22Rv1 (cell line): ENCODE results near the gene HERPUD2.
"Not testable (repeated sequence)": the region's sequence is repeated elsewhere in the genome, so short reads cannot be mapped to it uniquely, and the experiment has no call there.

Source experiments
- ZFX ChIP-seq: fragments of 450-650 bp; IDR thresholded peaks from 2 replicates; pipeline ENCODE4 v1.6.1; 2017; ENCODE audit warnings: antibody characterized with exemption, borderline replicate concordance
- TF ChIP-seq, protein P1 (sequence below): fragments of 450-650 bp; IDR thresholded peaks from 2 replicates; pipeline ENCODE4 v1.5.1; 2017; ENCODE audit warnings: mild to moderate bottlenecking

DNA sequence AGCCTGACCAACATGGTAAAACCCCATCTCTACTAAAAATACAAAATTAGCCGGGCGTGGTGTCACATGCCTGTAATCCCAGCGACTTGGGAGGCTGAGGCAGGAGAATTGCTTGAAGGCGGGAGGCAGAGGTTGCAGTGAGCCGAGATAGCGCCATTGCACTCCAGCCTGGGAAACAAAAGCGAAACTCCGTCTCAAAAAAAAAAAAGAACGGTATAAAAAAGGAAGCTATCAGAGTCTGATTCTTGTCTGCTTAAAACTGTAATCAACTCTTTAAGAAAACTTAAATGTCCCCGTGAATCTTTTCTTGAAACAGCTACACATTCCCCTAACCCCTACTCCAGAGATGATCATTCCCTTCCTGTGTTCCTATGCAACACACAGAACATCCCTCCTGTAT is 4.3 kb downstream of the HERPUD2 start:
- TF ChIP-seq, protein P1, sequence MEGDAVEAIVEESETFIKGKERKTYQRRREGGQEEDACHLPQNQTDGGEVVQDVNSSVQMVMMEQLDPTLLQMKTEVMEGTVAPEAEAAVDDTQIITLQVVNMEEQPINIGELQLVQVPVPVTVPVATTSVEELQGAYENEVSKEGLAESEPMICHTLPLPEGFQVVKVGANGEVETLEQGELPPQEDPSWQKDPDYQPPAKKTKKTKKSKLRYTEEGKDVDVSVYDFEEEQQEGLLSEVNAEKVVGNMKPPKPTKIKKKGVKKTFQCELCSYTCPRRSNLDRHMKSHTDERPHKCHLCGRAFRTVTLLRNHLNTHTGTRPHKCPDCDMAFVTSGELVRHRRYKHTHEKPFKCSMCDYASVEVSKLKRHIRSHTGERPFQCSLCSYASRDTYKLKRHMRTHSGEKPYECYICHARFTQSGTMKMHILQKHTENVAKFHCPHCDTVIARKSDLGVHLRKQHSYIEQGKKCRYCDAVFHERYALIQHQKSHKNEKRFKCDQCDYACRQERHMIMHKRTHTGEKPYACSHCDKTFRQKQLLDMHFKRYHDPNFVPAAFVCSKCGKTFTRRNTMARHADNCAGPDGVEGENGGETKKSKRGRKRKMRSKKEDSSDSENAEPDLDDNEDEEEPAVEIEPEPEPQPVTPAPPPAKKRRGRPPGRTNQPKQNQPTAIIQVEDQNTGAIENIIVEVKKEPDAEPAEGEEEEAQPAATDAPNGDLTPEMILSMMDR: not testable (repeated sequence)
- TF ChIP-seq ZFX: not testable (repeated sequence)
